Natural killer cell (primary cell): ENCODE measurements around the gene UGT2B7. TPM values are rescaled to one million over a fixed set of nuclear protein-coding genes. Genes with fewer than 3 reads are reported as not detected.
"Not testable (repeated sequence)": the region's sequence is repeated elsewhere in the genome, so short reads cannot be mapped to it uniquely, and the experiment has no call there.

ENCODE experiments used
- ATAC-seq, 3 donors: fragments of 150-1000 bp in 2 of 3; fragments of 200-7000 bp in 1 of 3; cut with Tn5 transposase; 1 replicate in 1 of 3; 2 replicates in 2 of 3; pipeline ENCODE4 v1.10.0; 2021; ENCODE audit warnings: mild to moderate bottlenecking in 2 of 3, moderate library complexity in 2 of 3
- DNase-seq, 2 donors: peaks; one replicate each; pipeline versions ENCODE4 v3.0.0 to v3.0.0-alpha.2; 2013 to 2021; ENCODE audit warnings: mixed read lengths in 1 of 2
- H3K27ac ChIP-seq: one replicate; pipeline ENCODE4 v1.5.1; 2013; ENCODE audit warnings: mild to moderate bottlenecking, low read length
- H3K27me3 ChIP-seq: one replicate; pipeline ENCODE4 v1.6.1; 2013; ENCODE audit warnings: low read length; ENCODE audit not compliant: control insufficient read depth, insufficient read depth
- H3K36me3 ChIP-seq: one replicate; pipeline ENCODE4 v1.6.1; 2013; ENCODE audit warnings: low read length; ENCODE audit not compliant: control insufficient read depth, insufficient read depth
- H3K4me1 ChIP-seq: one replicate; pipeline ENCODE4 v1.6.1; 2013; ENCODE audit warnings: low read length; ENCODE audit not compliant: control insufficient read depth, insufficient read depth
- H3K4me3 ChIP-seq: one replicate; pipeline ENCODE4 v1.5.1; 2013; ENCODE audit warnings: low read length
- H3K9me3 ChIP-seq: one replicate; pipeline ENCODE4 v1.6.1; 2013; ENCODE audit warnings: low read length; ENCODE audit not compliant: control insufficient read depth, insufficient read depth
- H3K27ac Mint-ChIP-seq, 2 donors: one replicate each; pipeline ENCODE4 v1.8.0; 2022; ENCODE audit warnings: mild to moderate bottlenecking in 2 of 2, mixed read lengths in 2 of 2, moderate library complexity in 1 of 2
- H3K27me3 Mint-ChIP-seq, 2 donors: one replicate each; pipeline ENCODE4 v1.8.0; 2022; ENCODE audit warnings: low read depth in 2 of 2, mixed read lengths in 2 of 2
- H3K36me3 Mint-ChIP-seq: one replicate; pipeline ENCODE4 v1.8.0; 2022; ENCODE audit warnings: mixed read lengths
- H3K4me1 Mint-ChIP-seq, 2 donors: one replicate each; pipeline ENCODE4 v1.8.0; 2022; ENCODE audit warnings: mixed read lengths in 2 of 2
- H3K4me3 Mint-ChIP-seq: one replicate; pipeline ENCODE4 v1.8.0; 2022; ENCODE audit warnings: mild to moderate bottlenecking, moderate library complexity, mixed read lengths
- H3K9me3 Mint-ChIP-seq, 2 donors: one replicate each; pipeline ENCODE4 v1.8.0; 2022; ENCODE audit warnings: mixed read lengths in 2 of 2
- CTCF ChIP-seq: fragments of 200-600 bp; IDR thresholded peaks from one replicate; pipeline ENCODE4 v1.8.0; 2022; ENCODE audit warnings: antibody characterized with exemption
- WGBS: methylation state at CpG from one replicate; pipeline ENCODE4 v1.1.7; 2013; ENCODE audit warnings: missing lambda C conversion rate; ENCODE audit not compliant: insufficient coverage; 5-methylcytosine and 5-hydroxymethylcytosine counted together
- intact Hi-C: fragments of 100-400 bp; cut with micrococcal nuclease; formaldehyde crosslinking; loops from one replicate; pipeline ENCODE4 v1.14.2; 2022
- total RNA-seq, 4 donors: library from RNA; stranded (reverse); fragments of 120-200 nt in 1 of 4; gene quantifications; one replicate each; pipeline versions ENCODE4 v1.2.3 to v1.2.4, GENCODE V29; 2013 to 2022

Gene UGT2B7
- total RNA-seq, 3 donors from 2014 or later (not counting 1 experiment from before 2014, with no cell fraction given): not detected

- no peak for TF ChIP-seq CTCF
- no peak overlapping the region for H3K27ac Mint-ChIP-seq
- Histone ChIP-seq H3K4me1 (no peaks in the 10 kb centered on the region), H3K27me3 (no peaks in the 10 kb centered on the region), H3K36me3 (no peaks in the 10 kb centered on the region), H3K4me3 (no peak overlapping the region), H3K27ac (no peak overlapping the region), H3K9me3 (no peaks in the 10 kb centered on the region)
- no peaks in the 10 kb centered on the region for H3K27me3 Mint-ChIP-seq
- ATAC-seq (no peak), DNase-seq (no peak)
- intact Hi-C loops: no loop called here
- H3K9me3 Mint-ChIP-seq: peaks cover 5% of the 10 kb centered on the region in 2 donors
- no peaks in the 10 kb centered on the region for H3K36me3 Mint-ChIP-seq
- H3K4me3 Mint-ChIP-seq: no peak overlapping the region
- WGBS: 100% methylated on average over 1 of the region's 4 CpGs
- no peaks in the 10 kb centered on the region for H3K4me1 Mint-ChIP-seq
These were observed 3.6 kb downstream of the UGT2B7 start for GRCh38 chr4:69099910-69100309.

GRCh38 chr4:69102668-69103067, 6.4 kb downstream of the UGT2B7 start:
- 83% methylated on average over 2 of the region's 2 CpGs for WGBS
- H3K4me3 ChIP-seq, H3K4me3 Mint-ChIP-seq, H3K4me1 Mint-ChIP-seq, ATAC-seq, H3K27ac ChIP-seq, DNase-seq, H3K36me3 Mint-ChIP-seq, H3K9me3 Mint-ChIP-seq, H3K27me3 Mint-ChIP-seq, intact Hi-C loops, H3K27ac Mint-ChIP-seq, H3K4me1 ChIP-seq, H3K27me3 ChIP-seq, H3K9me3 ChIP-seq, H3K36me3 ChIP-seq: not testable (repeated sequence)

- Histone ChIP-seq H3K4me1 (no peaks in the 10 kb centered on the region), H3K9me3 (no peaks in the 10 kb centered on the region), H3K27me3 (no peaks in the 10 kb centered on the region), H3K27ac (no peak overlapping the region), H3K36me3 (no peaks in the 10 kb centered on the region), H3K4me3 (no peak overlapping the region)
- H3K27ac Mint-ChIP-seq: no peak overlapping the region
- no peak for TF ChIP-seq CTCF
- ATAC-seq: no peak
- peaks cover 4 to 5% of the 10 kb centered on the region in 2 donors for H3K9me3 Mint-ChIP-seq
- no peak overlapping the region for H3K4me3 Mint-ChIP-seq
- no peaks in the 10 kb centered on the region for H3K4me1 Mint-ChIP-seq
- H3K36me3 Mint-ChIP-seq: no peaks in the 10 kb centered on the region
- no peaks in the 10 kb centered on the region for H3K27me3 Mint-ChIP-seq
- no peak for DNase-seq
- WGBS: no CpG with 5 or more reads among the region's 2 CpGs
- intact Hi-C loops: no loop called here
These were observed 8.5 kb downstream of the UGT2B7 start for GRCh38 chr4:69104719-69105275.

- 94% methylated on average over 30 of the region's 30 CpGs for WGBS
- H3K9me3 ChIP-seq, H3K4me1 ChIP-seq, H3K4me3 Mint-ChIP-seq, ATAC-seq, H3K27ac ChIP-seq, H3K36me3 ChIP-seq, intact Hi-C loops, H3K27me3 Mint-ChIP-seq, DNase-seq, H3K36me3 Mint-ChIP-seq, H3K4me3 ChIP-seq, H3K27ac Mint-ChIP-seq, H3K27me3 ChIP-seq, H3K4me1 Mint-ChIP-seq: not testable (repeated sequence)
- H3K9me3 Mint-ChIP-seq: peaks cover 11 to 13% of the 10 kb centered on the region in 2 donors
These were observed 19.0 kb downstream of the UGT2B7 start for GRCh38 chr4:69115151-69115850.
